NCI-H146 treated with DMSO at 0.1 percent for 48 hours (cell line): ENCODE data around the gene GRM8.

Source experiments
- DNase-seq: peaks from one replicate; lab custom pipeline; 2025; ENCODE audit not compliant: unreplicated experiment; lab: John Stamatoyannopoulos, UW

GRM8 gene

DNA sequence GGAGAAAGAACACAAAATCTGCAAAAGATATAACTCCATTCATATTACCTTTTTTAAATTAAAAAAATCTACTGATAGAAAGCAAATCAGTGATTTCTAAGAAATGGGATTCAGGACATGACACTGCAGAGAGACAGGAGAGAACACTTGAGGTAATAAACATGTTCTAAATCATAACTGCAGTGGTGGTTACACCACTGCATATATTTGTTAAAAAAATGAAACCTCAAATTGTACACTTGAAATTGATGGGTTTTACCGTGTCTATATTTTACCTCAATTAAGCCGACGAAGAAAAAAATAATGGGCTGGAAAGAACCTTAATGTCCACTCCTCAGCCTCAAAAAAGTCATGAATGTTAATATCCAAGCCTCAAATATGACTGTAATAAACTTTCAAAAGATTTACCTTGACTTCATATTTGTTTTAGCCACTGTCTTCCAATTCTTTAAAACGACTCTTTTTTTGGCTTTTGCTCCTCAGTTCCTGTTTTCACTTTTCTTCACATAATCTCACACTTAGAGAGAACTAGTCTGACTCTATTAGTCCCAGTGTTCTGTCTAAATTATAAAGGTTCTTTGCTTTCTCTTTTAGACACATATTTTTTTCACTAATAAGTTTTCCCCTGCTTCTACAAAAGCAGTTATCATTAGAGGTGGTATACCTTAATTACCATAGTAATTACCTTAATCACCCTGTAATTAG lies 502.4 kb downstream of the GRM8 start:
- no peak for DNase-seq

- no peak for DNase-seq
Observed at GRCh38 chr7:126728967-126729366, 523.8 kb downstream of the GRM8 start.

GRCh38 chr7:126727930-126728391 lies 524.8 kb downstream of the GRM8 start:
- no peak for DNase-seq

- DNase-seq: no peak
Observed at GRCh38 chr7:126723966-126724544, 528.7 kb downstream of the GRM8 start.

DNA sequence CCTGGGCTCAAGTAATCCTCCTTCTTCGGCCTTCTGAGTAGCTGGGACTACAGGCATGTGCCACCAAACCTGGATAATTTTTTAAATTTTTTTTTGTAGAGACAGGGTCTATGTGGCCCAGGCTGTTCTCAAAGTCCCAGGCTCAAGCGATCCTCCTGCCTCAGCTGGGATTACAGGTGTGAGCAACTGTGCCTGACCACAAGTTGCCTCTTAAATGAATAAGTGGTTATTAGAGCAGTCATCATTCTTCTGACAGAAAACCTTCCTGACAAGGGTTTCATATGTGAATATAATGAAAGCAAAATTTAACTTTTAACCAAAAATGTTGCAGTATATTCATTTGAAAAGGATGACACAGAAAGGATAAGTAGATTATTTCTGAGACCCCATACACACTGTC lies 532.5 kb downstream of the GRM8 start:
- DNase-seq: no peak

- DNase-seq: no peak
Observed at GRCh38 chr7:126718419-126718818, 534.3 kb downstream of the GRM8 start.

DNA sequence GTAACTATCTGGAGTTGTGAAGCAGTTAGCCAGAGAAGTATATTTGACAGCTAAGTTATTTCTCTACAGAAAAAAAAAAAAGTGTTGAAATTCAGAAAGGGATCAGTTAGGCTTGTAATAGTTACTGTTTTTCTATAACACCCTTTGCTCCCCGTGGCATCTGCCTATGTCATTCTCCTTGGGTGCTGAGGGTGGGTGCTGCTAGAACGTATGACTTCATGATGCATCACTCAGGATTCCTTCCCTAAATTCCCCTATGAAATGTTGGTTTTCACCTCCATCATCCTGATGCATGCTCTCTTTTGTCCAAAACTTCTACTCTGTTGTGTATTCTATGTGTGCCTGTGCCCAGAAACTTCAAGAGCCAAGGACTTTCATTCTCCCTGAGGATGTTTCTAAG lies 536.4 kb downstream of the GRM8 start:
- DNase-seq: no peak

DNA sequence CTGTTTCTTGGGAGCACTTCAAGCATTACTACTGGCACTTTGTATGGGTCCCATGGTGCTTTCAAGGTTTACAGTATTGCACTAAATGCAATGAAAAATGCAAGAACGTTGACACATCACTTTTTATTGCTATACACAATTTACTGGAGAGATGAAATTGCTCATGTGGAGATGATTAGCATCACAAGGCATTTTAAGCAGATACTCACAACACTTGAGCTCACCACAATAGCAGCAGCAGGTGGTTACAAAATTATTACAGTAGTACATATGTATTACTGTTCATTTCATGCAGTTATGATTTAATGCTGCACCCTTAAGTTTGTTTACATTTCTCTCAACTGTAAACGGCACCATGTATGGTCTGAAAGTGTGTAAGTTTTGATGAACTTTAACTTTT lies 537.7 kb downstream of the GRM8 start:
- no peak for DNase-seq

GRCh38 chr7:126702242-126703016 lies 550.3 kb downstream of the GRM8 start:
- no peak for DNase-seq

DNA sequence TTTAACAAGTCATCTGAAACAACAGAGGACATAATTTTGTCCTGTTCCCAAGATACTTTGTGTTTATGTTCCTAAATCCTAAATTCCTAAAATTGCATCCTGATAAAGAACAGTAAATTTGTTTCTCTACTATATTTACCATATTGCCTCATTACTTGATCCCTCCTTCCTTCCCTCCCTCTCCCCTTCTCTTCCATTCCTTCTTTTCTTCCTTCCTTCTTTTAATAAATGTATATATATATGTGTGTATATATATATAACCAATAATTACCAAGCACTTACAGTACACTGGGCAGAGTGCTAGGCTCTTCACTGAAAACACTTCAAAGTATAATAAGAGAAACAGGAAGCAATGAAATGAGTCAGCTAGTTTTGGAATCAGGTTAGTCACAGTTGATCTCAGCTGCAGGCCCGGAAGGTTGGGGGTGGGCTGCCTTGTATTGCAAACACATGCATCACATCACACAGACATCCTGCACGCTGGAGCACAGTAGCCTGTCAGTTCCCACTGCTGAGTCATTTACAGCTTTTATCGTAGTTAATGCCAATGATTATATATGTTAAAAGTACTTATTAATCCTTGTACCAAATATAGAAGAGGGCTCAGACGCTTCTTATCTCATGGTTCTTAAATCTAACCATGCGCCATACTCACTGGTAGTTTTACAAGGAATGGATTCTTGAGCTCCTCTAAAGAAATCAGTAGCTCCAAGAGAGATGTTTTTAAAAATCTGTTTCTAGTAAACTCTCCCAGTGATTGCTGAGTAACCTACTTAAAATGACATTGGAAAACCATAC lies 551.7 kb downstream of the GRM8 start:
- no peak for DNase-seq

- DNase-seq: no peak
Observed at GRCh38 chr7:126699707-126700106, 553.0 kb downstream of the GRM8 start.

- DNase-seq: no peak
Observed at GRCh38 chr7:126698909-126699308, 553.8 kb downstream of the GRM8 start.

DNA sequence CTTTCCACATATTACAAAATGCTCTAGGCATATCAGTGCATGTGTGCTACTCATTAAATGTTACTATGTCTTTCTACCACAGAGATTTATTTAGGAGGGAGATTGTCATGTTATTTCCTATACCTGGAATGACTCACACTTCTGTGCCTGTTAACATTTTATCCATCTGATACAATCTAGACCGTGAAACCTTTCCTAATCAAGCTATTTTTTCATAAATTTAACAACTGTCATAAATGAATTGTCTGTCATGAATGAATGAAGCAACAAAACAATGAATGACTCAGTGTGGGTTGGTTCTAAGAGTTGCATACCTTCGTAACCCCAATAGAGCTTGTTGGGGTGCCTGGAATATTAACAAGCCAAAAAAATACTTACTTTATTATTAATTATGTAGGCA lies 554.3 kb downstream of the GRM8 start:
- DNase-seq: no peak

- DNase-seq: no peak
Observed at GRCh38 chr7:126696256-126697038, 556.3 kb downstream of the GRM8 start.

- no peak for DNase-seq
Observed at GRCh38 chr7:126690848-126691751, 561.6 kb downstream of the GRM8 start.

DNA sequence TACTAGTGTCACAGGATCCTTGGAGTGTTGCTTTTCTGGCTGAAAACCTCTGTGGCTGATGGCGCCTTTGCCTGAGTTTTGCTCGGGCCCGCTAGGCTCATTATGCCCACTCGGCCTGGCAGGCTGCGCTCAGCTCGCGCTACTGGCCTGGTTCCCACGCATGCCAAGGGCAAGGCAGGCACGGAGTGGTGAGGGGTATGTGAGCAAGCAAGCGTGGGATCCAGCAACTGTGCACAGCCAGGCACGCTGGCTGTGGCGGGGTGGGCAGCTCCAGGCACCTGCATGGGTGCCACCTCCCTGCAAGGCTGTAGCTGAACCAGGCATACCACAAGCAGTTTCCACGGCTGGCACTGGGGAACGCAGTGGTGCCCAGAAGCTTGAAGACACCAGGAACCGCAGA lies 562.6 kb downstream of the GRM8 start:
- DNase-seq: no peak

- DNase-seq: no peak
Observed at GRCh38 chr7:126689037-126689436, 563.7 kb downstream of the GRM8 start.

- no peak for DNase-seq
Observed at GRCh38 chr7:126686474-126686873, 566.3 kb downstream of the GRM8 start.

DNA sequence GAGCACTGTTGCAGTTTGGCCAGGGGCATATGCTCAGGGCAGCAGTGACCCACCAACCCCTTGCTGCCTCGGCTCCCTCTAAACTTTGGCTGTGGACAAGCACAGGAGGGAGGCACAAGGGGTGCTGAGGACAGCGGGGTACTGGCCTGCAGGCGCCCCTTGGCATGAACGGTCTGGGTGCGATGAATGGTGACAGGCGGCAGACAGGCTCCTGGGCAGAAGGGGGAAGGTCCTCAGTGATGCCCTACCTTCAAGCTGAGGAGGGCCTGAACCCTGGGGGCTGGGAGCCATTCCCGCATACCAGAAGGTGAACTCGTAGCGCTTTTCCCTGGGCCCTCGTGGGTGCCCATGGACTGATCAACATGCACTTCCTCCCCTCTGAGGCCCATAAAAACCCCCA lies 567.1 kb downstream of the GRM8 start:
- DNase-seq: no peak
